K562 treated with DMSO at 1 percent for 12 hours (cell line): ENCODE results near the gene PLEKHB1. TPM values are rescaled to one million over a fixed set of nuclear protein-coding genes. Genes with fewer than 3 reads are reported as not detected.

ENCODE experiments used
- total RNA-seq: library from RNA; unstranded; fragments of 300-600 nt; gene quantifications from 2 replicates; pipeline ENCODE4 v1.2.3, GENCODE V29; 2022; ENCODE audit not compliant: insufficient read depth

PLEKHB1 gene, protein sequence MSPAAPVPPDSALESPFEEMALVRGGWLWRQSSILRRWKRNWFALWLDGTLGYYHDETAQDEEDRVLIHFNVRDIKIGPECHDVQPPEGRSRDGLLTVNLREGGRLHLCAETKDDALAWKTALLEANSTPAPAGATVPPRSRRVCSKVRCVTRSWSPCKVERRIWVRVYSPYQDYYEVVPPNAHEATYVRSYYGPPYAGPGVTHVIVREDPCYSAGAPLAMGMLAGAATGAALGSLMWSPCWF
- not detected in 2 replicates for total RNA-seq

DNA sequence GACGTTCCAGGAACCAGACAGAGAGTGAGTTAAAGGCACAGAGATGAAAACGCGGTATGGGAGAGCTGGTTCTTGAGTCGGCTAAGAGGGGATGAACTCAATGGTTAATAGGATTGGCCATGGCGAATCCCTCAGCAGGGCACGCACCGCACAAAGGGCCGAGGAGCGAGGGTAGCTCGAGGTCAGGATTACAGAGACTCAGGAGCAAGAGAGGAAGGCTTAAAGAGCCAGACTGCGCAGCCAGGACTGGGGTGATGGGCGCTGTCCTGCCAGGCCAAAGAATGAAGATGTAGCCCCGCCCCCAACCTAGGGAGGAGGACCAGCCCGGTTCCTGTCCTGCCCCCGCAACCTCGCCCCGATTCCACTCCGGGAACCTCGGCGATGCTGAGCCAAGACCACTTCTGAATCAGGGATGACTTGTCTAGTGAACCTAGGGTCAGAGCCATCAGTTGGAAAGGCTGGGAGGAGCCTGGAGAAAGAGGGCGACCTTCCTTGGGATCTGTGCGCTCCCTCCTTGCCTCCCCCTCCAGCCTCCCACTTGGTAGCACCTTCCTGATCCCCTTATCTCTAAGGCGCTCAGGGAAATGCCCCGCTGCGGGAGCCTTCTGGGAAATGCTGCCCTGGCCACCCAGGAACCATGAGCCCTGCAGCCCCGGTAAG is at the start of gene PLEKHB1:
TSS of gene PLEKHB1 (plus strand) at position 610 of the 660 bp plus-strand sequence. CDS start at position 638, 28 bp downstream.

DNA sequence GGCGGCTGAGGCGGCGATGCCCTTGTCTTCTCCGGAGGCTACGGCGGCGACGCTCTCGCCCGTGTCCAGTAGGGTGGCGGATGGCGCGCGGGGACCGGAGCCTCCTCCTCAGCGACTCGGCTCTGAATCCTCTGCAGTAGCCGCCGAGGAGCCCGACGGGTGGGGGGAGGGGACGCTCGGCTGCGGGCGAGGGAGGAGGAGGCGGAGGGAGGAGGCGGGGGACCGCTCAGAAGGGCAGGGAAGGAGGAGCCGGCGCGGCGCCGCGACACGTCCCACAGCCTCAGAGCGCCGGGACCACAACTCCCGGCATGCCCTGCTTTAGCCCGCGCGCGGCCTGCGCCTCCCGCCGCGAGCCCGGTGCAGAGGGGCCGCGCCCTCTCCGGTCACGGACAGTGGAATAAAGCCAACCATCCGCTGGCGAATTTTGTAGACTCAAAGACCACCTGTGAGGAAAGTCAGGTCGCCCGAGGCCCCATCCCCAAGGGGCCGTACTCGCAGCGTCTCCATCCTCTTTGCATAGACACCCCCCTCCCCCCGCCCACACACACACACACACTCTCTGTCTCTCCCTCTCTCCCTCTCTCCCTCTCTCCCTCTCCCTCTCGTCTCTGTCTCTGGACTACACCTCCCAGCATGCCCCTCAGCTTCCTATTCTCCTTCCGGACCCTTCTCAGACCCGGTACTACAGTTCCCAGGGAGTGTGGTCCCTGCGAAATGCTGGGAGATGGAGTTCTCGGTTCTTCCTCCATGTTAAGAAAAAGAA is 48.2 kb upstream of the PLEKHB1 start, which contains the start of gene FAM168A:
TSS of gene FAM168A (minus strand) at position 157 of the 763 bp plus-strand sequence. CDS start 129,638 bp downstream, outside the sequence.

Other genes with a start within 250 kb of the PLEKHB1 start
- gene FAM168A, start 48.5 kb upstream of the PLEKHB1 start, total RNA-seq = 2.5 and 14.7 TPM in 2 replicates
- gene RAB6A, start 114.5 kb downstream of the PLEKHB1 start, total RNA-seq = 28.6 and 71.2 TPM in 2 replicates
- gene MRPL48, start 141.3 kb downstream of the PLEKHB1 start, total RNA-seq = 97.3 and 103 TPM in 2 replicates
- 70.4 and 80.3 TPM in 2 replicates for gene COA4, start 230.3 kb downstream of the PLEKHB1 start, total RNA-seq
- gene PAAF1, start 230.4 kb downstream of the PLEKHB1 start, total RNA-seq = 23.4 and 25.5 TPM in 2 replicates